Left renal pelvis (tissue), 4 donors: ENCODE measurements around the gene HEYL. TPM values are rescaled to one million over a fixed set of nuclear protein-coding genes. Genes with fewer than 3 reads are reported as not detected.
"Not testable (repeated sequence)": the region's sequence is repeated elsewhere in the genome, so short reads cannot be mapped to it uniquely, and the experiment has no call there.

Source experiments
- DNase-seq, 4 donors: peaks; one replicate each; pipeline ENCODE4 v3.0.0-alpha.2; 2013; ENCODE audit warnings: low read depth in 4 of 4, low spot score in 3 of 4
- polyA plus RNA-seq, 4 donors: library from polyadenylated mRNA; unstranded; fragments of 120-200 nt; gene quantifications; one replicate each; pipeline ENCODE4 v1.2.1, GENCODE V29; 2013; ENCODE audit not compliant: insufficient read length in 4 of 4

The HEYL gene
- polyA plus RNA-seq, 4 donors = 5.6 to 23.9 (median 20.6) TPM

DNA sequence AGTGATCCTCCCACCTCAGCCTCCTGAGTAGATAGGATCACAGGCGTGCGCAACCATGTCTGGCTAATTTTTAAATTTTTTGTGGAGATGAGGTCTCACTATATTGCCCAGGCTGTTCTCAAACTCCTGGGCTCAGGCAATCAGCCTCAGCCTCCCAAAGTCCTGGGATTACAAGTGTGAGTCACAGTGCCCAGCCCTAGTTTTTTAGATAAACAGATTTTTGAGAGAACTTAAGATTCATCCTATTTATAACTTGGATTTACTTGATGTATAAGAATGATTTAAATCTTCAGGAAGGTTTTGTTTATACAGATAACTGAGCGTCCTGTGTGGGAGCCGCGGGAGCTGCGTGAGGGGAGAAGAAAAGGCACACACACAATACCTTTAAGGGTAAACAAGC lies 26.2 kb downstream of the HEYL start:
- no peak for DNase-seq

DNA sequence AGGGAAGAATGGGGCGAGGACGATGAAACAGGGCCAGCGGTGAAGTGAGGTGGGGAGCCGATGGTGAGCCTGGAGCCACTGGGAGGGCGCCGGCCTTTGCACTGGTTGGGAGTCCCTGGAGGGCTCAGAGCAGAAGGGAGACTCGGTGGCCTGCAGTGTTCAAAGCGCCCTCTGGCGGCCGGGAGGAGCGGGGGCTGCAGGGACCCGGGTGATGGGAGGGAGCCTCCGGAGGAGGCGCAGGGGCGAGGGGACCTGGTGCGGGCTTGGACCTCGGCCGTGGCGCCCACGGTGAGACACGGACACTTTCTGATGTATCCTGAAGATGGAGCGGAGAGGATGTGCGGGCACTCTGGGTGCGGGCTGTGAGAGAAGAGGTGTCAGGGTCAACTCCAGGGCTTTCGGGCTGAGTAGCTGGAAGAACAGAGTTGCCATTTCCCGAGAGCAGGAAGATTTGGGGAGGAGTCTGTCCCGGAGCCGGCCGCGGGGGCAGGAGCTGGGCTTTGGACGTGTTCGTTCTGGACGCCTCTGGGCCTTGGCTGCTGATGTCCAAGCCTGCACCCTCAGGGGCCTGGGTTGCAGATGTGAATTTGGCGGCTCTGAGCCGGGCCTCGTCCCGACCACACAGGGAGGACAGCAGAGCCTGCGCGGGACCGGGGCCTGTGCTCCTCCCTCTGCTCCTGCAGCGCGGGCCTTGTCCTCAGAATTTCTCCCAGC lies 29.7 kb downstream of the HEYL start:
- no peak for DNase-seq

DNA sequence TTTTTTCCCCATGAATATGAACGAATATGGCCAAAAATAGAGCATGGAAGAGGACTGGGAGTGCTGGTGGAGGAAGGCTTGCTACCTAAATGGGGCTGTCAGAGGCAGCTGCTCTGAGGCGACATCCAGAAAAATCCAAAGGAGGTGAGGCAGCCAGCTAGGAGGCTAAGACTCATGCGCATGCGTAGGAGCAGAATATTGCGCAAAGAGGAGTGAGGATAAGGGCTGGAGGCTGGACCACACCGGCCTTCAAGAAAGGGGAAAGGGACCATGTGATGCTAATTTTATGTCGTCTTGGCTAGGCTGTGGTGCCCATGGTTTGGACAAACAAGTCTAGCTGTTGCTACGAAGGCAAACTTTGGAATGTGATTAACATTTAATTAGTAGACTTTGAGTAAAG lies 30.5 kb downstream of the HEYL start:
- DNase-seq = no peak

DNA sequence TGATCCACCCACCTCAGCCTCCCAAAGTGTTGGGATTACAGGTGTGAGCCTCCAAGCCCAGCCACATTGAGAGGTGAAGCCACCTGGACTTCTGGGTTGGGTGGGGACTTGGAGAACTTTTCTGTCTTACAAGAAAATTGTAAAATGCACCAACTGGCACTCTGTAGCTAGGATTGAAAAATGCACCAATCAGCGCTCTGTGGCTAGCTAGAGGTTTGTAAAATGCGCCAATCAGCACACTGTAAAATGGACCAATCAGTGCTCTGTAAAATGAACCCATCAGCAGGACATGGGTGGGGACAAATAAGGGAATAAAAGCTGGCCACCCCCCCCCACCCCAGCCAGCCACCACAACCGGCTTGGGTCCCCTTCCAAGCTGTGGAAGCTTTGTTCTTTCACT lies 35.8 kb downstream of the HEYL start:
- DNase-seq = not testable (repeated sequence)

DNA sequence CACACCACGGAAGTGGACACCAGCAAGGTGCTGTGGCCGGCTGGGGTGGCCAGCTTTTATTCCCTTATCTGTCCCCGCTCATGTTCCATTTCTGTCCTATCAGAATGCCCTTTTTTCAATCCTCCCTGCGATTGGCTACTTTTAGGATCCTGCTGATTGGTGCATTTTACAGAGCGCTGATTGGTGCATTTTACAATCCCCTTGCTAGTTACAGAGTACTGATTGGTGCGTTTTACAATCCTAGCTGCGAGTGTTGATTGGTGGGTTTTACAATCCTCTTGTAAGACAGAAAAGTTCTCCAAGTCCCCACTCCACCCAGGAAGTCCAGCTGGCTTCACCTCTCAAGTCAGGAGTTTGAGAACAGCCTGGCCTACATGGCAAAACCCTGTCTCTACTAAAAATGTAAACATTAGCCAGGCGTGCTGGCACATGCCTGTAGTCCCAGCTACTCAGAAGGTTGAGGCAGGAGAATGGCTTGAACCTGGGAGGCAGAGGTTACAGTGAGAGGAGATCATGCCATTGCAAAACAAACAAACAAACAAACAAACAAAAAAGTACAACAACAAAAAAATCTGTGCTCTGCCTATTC lies 37.7 kb downstream of the HEYL start:
- not testable (repeated sequence) for DNase-seq

DNA sequence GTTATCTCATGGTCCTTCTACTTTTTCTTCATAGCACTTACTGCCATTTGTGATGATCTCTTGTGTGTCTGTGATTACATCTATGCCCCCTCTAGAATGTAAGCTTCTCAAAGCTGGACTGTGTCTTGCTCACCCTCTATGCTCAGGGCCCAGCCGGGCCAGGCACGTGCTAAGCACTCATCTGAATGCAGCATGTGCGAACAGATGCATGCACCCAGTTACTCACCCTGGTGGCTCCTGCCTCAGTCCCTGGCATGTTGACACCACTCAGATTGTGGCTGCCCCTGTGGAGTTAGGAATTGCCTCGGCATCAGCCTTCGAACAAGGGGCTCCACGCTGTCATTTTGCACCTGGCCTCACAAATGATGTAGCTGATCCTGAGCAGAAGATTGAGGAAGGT lies 43.3 kb downstream of the HEYL start:
- DNase-seq = no peak

DNA sequence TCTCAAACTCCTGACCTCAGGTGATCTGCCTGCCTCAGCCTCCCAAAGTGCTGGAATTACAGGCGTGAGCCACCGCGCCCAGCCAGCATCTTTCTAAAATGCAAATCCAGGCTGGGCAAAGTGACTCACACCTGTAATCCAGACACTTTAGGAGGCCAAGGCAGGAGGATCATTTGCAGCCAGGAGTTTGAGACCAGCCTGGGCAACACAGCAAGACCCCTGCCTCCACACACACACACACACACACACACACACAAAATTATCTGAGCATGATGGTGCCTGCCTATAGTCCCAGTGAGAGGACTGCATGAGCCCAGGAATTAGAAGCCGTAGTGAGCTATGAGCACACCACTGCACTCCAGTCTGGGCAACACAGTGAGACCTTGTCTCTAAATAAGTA lies 46.1 kb downstream of the HEYL start:
- DNase-seq = no peak

DNA sequence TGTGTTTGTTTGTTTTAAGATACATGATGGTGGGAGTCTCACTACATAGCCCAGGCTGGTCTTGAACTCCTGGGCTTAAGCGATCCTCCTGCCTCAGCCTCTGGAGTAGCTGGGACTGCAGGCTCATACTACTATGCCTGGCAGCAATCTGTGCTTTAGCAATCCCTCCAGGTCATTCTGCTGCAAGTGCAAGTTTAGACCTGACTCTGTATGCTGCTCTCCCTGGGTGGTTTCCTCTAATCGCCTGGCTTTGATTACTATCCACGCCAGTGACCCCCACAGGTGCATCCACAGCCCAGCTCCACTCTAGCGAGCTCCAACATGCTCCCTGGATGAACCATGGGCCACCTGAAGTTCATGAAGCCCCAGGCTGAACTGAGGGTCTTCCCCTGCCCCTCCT lies 47.4 kb downstream of the HEYL start:
- DNase-seq = no peak

DNA sequence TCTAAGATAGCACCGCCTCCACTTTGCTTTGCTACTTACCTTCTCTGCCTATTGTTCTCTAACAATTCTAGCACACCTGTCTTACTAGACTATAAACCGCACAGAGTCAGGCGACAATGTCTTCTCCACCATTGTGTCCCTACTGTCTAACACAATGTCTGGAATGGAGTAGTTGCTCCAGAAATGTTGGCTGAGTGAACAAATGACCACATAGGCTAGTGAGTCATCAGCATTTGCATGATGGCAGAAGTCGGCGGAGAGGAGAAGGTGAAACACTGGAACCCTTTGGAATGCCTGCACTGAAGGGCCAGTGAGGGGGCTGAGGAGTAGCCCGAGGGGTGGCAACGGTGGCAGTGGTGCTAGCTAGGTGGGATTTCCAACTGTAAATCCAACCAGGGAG lies 48.9 kb downstream of the HEYL start:
- DNase-seq = no peak

DNA sequence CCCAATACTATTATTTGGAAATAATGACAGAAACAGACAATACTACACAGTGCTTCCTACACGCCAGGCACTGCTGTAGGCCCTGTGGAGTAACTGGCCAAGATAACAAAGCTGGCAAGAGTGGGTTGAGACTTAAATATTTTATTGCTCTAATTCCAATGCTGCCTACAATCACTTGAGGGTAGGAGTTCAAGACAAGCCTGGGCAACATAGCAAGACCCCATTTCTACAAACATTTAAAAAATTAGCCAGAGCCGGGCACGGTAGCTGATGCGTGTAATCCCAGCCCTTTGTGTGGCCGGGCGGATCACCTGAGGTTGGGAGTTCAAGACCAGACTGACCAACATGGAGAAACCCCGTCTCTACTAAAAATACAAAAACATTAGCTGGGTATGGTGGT lies 53.5 kb downstream of the HEYL start:
- DNase-seq = no peak

DNA sequence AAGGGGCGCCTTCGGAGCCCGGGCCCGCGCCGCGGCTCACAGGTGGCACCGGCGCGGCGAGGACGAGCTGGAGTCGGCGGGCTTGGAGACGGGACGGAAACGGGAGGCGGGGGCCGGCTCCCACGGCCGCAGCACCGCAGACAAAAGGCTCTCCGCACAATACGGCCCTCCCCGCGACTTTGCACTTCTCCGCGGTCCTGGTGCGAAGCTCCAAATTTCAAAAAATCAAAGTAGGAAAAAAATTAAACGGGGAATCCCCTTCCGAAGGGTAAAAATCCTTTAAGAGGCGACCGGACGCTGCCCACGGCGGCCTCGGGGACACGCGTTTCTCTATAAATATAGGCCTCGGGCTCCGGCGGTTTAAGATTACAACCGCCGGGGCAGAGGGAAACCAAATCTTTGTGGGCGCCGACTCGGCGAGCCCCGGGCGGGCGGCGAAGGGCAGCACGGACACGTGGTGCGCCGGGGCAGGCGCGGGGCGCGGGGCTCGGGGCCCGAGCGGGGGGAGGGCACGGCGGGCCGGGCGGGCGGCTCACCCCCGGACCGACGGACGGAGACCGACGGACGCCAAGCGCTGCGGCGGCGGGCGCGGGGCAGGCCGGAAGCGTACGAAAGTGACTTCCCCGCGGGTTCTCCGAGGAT lies 63.3 kb downstream of the HEYL start:
- DNase-seq = no peak

DNA sequence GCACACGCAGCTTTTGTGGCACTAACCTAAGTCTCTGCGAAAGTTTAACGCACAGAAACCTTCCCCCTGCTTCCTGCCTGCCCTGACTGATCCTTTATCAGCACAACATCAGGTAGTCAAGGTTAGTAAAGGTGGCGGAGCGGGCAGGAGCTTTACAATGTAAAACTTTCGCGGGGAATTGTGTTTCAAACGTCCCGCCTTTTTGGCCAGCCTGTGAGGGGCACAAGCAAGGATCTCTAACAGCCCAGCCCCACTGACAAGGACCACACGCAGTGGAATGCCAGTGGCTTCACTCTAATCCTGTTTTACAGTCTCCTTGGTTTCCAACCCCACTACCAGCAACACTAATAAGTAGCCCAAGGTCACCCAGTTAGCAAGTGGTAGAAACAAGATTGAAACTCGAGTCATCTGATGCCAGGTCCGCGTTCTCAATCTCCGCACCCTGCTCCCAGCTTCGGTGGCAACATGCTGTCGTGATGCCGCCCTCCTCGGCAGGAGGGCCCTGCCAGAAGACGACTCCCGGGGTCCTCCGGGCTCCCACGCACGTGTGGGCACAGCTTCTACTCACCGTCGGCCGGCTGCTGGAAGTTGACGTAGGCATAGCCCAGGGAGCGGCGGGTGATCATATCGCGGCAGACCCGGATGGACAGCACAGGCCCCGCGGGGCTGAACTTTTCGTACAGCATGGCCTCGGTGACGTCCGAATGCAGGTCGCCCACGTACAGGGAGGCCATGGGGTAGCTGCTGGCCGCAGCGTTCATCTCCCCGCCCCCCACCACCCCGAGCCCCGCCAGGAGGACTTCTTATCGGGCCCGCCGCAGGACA lies 64.0 kb downstream of the HEYL start:
- DNase-seq = no peak

DNA sequence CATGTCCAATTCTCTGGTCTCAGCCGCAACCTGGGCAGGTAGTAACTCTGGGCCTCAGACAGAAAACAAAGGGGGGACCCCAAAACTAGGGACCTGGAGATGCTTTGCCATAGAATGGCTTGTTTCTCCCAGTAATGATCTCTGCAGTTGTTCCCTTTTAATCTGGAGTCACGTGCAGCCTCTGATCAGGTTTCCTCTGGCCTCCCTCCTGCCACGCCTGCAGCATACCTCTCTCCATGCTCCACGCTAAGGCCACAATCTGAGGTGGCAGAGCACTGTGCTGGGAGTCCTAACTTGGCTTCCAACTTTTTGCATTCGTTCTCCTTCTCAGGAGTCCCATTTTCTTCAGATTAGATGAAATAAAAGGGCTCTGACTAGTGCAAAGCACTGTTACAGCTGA lies 64.8 kb downstream of the HEYL start:
- DNase-seq = no peak

Other genes starting within 250 kb of the HEYL start
- gene BMP8A, start 148.0 kb downstream of the HEYL start, polyA plus RNA-seq = under 1 TPM; 0.14 to 0.93 (median 0.34) TPM
- 100 to 1,000 TPM; 182 to 260 (median 204) TPM for gene PABPC4, start 62.9 kb downstream of the HEYL start, polyA plus RNA-seq
- gene NT5C1A, start 32.5 kb upstream of the HEYL start, polyA plus RNA-seq = 1 to 10 TPM in 1 of 4 donors, under 1 TPM in 3; 0.27 to 1.7 (median 0.43) TPM
- 1 to 10 TPM in 2 of 4 donors, under 1 TPM in 2; 0.69 to 6.8 (median 1.2) TPM for gene HPCAL4, start 51.8 kb upstream of the HEYL start, polyA plus RNA-seq
- 10 to 100 TPM; 42.1 to 70.8 (median 65.4) TPM for gene PPIE, start 99.2 kb upstream of the HEYL start, polyA plus RNA-seq
- gene OXCT2, start 131.7 kb upstream of the HEYL start, polyA plus RNA-seq = under 1 TPM; 0.14 to 0.68 (median 0.22) TPM
- 1 to 10 TPM in 3 of 4 donors, under 1 TPM in 1; 0.76 to 3.4 (median 2.5) TPM for gene BMP8B, start 149.2 kb upstream of the HEYL start, polyA plus RNA-seq
- gene TRIT1, start 243.9 kb upstream of the HEYL start, polyA plus RNA-seq = 10 to 100 TPM; 19.1 to 43.4 (median 41.7) TPM